Measurements from ENCODE around the gene SH3BP4. TPM values are rescaled to one million over a fixed set of nuclear protein-coding genes. Genes with fewer than 3 reads are reported as not detected.

SH3BP4 gene, protein sequence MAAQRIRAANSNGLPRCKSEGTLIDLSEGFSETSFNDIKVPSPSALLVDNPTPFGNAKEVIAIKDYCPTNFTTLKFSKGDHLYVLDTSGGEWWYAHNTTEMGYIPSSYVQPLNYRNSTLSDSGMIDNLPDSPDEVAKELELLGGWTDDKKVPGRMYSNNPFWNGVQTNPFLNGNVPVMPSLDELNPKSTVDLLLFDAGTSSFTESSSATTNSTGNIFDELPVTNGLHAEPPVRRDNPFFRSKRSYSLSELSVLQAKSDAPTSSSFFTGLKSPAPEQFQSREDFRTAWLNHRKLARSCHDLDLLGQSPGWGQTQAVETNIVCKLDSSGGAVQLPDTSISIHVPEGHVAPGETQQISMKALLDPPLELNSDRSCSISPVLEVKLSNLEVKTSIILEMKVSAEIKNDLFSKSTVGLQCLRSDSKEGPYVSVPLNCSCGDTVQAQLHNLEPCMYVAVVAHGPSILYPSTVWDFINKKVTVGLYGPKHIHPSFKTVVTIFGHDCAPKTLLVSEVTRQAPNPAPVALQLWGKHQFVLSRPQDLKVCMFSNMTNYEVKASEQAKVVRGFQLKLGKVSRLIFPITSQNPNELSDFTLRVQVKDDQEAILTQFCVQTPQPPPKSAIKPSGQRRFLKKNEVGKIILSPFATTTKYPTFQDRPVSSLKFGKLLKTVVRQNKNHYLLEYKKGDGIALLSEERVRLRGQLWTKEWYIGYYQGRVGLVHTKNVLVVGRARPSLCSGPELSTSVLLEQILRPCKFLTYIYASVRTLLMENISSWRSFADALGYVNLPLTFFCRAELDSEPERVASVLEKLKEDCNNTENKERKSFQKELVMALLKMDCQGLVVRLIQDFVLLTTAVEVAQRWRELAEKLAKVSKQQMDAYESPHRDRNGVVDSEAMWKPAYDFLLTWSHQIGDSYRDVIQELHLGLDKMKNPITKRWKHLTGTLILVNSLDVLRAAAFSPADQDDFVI
- 24.6 and 43.7 TPM in 2 replicates for total RNA-seq

GRCh38 chr2:234951664-234952269 is at the start of gene SH3BP4:
Gene SH3BP4 (plus strand): TSS chr2:234952017. CDS start chr2:235035003, 82,986 bp downstream.

Data from bladder microvascular endothelial cell (primary cell).